NCI-H1417 (cell line): ENCODE results near the gene SMARCA4.
A peak's percentile ranks its signal among the peaks of the same experiment; 100 is the strongest.

Experiments used
- DNase-seq, 3 experiments: peaks; one replicate each; lab custom pipeline; 2025; lab: John Stamatoyannopoulos, UW

SMARCA4 gene

GRCh38 chr19:11014403-11014911 lies 53.6 kb downstream of the SMARCA4 start:
- no peak for DNase-seq

- DNase-seq: no peak
Measured at GRCh38 chr19:11016631-11017030, 55.8 kb downstream of the SMARCA4 start.

- no peak for DNase-seq
Measured at GRCh38 chr19:11017275-11018035, 56.6 kb downstream of the SMARCA4 start.

- no peak for DNase-seq
Measured at GRCh38 chr19:11018179-11018578, 57.3 kb downstream of the SMARCA4 start.

GRCh38 chr19:11018763-11019162 lies 57.9 kb downstream of the SMARCA4 start:
- DNase-seq: no peak

GRCh38 chr19:11019262-11019661 lies 58.4 kb downstream of the SMARCA4 start:
- DNase-seq: no peak

- no peak for DNase-seq
Measured at GRCh38 chr19:11019824-11020223, 59.0 kb downstream of the SMARCA4 start.

GRCh38 chr19:11020423-11020822 lies 59.6 kb downstream of the SMARCA4 start:
- no peak for DNase-seq

GRCh38 chr19:11020982-11021759 lies 60.3 kb downstream of the SMARCA4 start:
- no peak for DNase-seq

GRCh38 chr19:11021760-11022144 lies 60.9 kb downstream of the SMARCA4 start:
- no peak for DNase-seq

GRCh38 chr19:11023016-11023415 lies 62.2 kb downstream of the SMARCA4 start:
- no peak for DNase-seq

- no peak for DNase-seq
Measured at GRCh38 chr19:11023710-11024109, 62.9 kb downstream of the SMARCA4 start.

- no peak for DNase-seq
Measured at GRCh38 chr19:11024259-11024658, 63.4 kb downstream of the SMARCA4 start.

GRCh38 chr19:11025006-11025405 lies 64.2 kb downstream of the SMARCA4 start:
- DNase-seq: no peak

- no peak for DNase-seq
Measured at GRCh38 chr19:11025445-11025844, 64.6 kb downstream of the SMARCA4 start.

- no peak for DNase-seq
Measured at GRCh38 chr19:11025997-11026396, 65.2 kb downstream of the SMARCA4 start.

- no peak for DNase-seq
Measured at GRCh38 chr19:11027381-11027780, 66.6 kb downstream of the SMARCA4 start.

- no peak for DNase-seq
Measured at GRCh38 chr19:11028146-11028545, 67.3 kb downstream of the SMARCA4 start.

- DNase-seq: peak in 2 of 3 experiments; percentile 30 to 65
Measured at GRCh38 chr19:11031421-11032070, 70.7 kb downstream of the SMARCA4 start.

GRCh38 chr19:11033251-11033650 lies 72.4 kb downstream of the SMARCA4 start:
- DNase-seq: no peak

GRCh38 chr19:11033763-11034162 lies 72.9 kb downstream of the SMARCA4 start:
- no peak for DNase-seq

GRCh38 chr19:11034449-11035213 lies 73.8 kb downstream of the SMARCA4 start:
- no peak for DNase-seq
